H9 (cell line): ENCODE data around the gene HIRA. TPM values are rescaled to one million over a fixed set of nuclear protein-coding genes. Genes with fewer than 3 reads are reported as not detected.

Source experiments
- DNase-seq: peaks from one replicate; pipeline ENCODE4 v3.0.0-alpha.2; 2017
- H2AFZ ChIP-seq: one replicate; pipeline ENCODE4 v1.6.1; 2013; ENCODE audit warnings: mild to moderate bottlenecking, low read length, control low read depth, moderate library complexity
- H2AK5ac ChIP-seq: 2 replicates; pipeline ENCODE4 v1.6.1; 2013; ENCODE audit warnings: low read length, control low read depth, mixed read lengths; ENCODE audit not compliant: insufficient read length
- H2BK120ac ChIP-seq: one replicate; pipeline ENCODE4 v1.6.1; 2013; ENCODE audit warnings: low read depth, mild to moderate bottlenecking, low read length, control low read depth, inconsistent platforms; ENCODE audit not compliant: poor library complexity, severe bottlenecking
- H2BK12ac ChIP-seq: 2 replicates; pipeline ENCODE4 v1.6.1; 2013; ENCODE audit warnings: low read length, control low read depth, mixed read lengths, low read depth; ENCODE audit not compliant: insufficient read length
- H2BK15ac ChIP-seq: 2 replicates; pipeline ENCODE4 v1.6.1; 2013; ENCODE audit warnings: low read depth, low read length, control low read depth
- H2BK20ac ChIP-seq: one replicate; pipeline ENCODE4 v1.6.1; 2013; ENCODE audit warnings: low read depth, mild to moderate bottlenecking, low read length, control low read depth, inconsistent platforms; ENCODE audit not compliant: poor library complexity, severe bottlenecking
- H2BK5ac ChIP-seq: 2 replicates; pipeline ENCODE4 v1.6.1; 2013; ENCODE audit warnings: low read length, control low read depth, mixed read lengths; ENCODE audit not compliant: insufficient read length
- H3K14ac ChIP-seq: 2 replicates; pipeline ENCODE4 v1.6.1; 2013; ENCODE audit warnings: low read length, control low read depth; ENCODE audit not compliant: insufficient read depth
- H3K18ac ChIP-seq: 2 replicates; pipeline ENCODE4 v1.6.1; 2013; ENCODE audit warnings: low read depth, mild to moderate bottlenecking, mixed read lengths, low read length, control low read depth; ENCODE audit not compliant: insufficient read length
- H3K23ac ChIP-seq: 2 replicates; pipeline ENCODE4 v1.6.1; 2013; ENCODE audit warnings: low read length, control low read depth, mixed read lengths, low read depth; ENCODE audit not compliant: insufficient read length
- H3K23me2 ChIP-seq: 2 replicates; pipeline ENCODE4 v1.6.1; 2013; ENCODE audit warnings: low read depth, mild to moderate bottlenecking, mixed read lengths, low read length, control low read depth; ENCODE audit not compliant: insufficient read length, poor library complexity, severe bottlenecking
- H3K27ac ChIP-seq: 2 replicates; pipeline ENCODE4 v1.5.1; 2013; ENCODE audit warnings: low read length, control low read depth, mixed read lengths, low read depth; ENCODE audit not compliant: insufficient read length
- H3K27me3 ChIP-seq: 2 replicates; pipeline ENCODE4 v1.6.1; 2013; ENCODE audit warnings: low read length, control low read depth, inconsistent platforms; ENCODE audit not compliant: insufficient read depth
- H3K4ac ChIP-seq: 2 replicates; pipeline ENCODE4 v1.6.1; 2013; ENCODE audit warnings: low read depth, mild to moderate bottlenecking, control low read depth, inconsistent platforms, low read length, moderate library complexity
- H3K4me1 ChIP-seq: 2 replicates; pipeline ENCODE4 v1.6.1; 2013; ENCODE audit warnings: low read length, control low read depth, inconsistent platforms; ENCODE audit not compliant: insufficient read depth
- H3K4me2 ChIP-seq: 2 replicates; pipeline ENCODE4 v1.6.1; 2013; ENCODE audit warnings: low read length, control low read depth, mixed read lengths; ENCODE audit not compliant: insufficient read length, insufficient read depth
- H3K56ac ChIP-seq: 2 replicates; pipeline ENCODE4 v1.6.1; 2013; ENCODE audit warnings: low read depth, mild to moderate bottlenecking, mixed read lengths, low read length, control low read depth; ENCODE audit not compliant: insufficient read length
- H3K79me1 ChIP-seq: 2 replicates; pipeline ENCODE4 v1.6.1; 2013; ENCODE audit warnings: low read depth, mild to moderate bottlenecking, moderate library complexity, low read length, control low read depth, inconsistent platforms; ENCODE audit not compliant: insufficient read depth, poor library complexity, severe bottlenecking
- H3K79me2 ChIP-seq: 2 replicates; pipeline ENCODE4 v1.6.1; 2013; ENCODE audit warnings: low read length, control low read depth, inconsistent platforms; ENCODE audit not compliant: insufficient read depth
- H3K9ac ChIP-seq: 2 replicates; pipeline ENCODE4 v1.6.1; 2013; ENCODE audit warnings: low read length, control low read depth, mixed read lengths; ENCODE audit not compliant: insufficient read length; ENCODE audit errors: extremely low read depth
- H3K9me3 ChIP-seq: one replicate; pipeline ENCODE4 v1.6.1; 2013; ENCODE audit warnings: low read depth, low read length, inconsistent platforms; ENCODE audit not compliant: control insufficient read depth
- H3T11ph ChIP-seq: one replicate; pipeline ENCODE4 v1.6.1; 2013; ENCODE audit warnings: mild to moderate bottlenecking, low read length, control low read depth, inconsistent platforms
- H4K20me1 ChIP-seq: one replicate; pipeline ENCODE4 v1.6.1; 2013; ENCODE audit not compliant: control insufficient read depth, insufficient read length, insufficient read depth
- H4K5ac ChIP-seq: 2 replicates; pipeline ENCODE4 v1.6.1; 2013; ENCODE audit warnings: low read depth, mild to moderate bottlenecking, mixed read lengths, low read length, control low read depth; ENCODE audit not compliant: insufficient read length
- H4K8ac ChIP-seq: replicated peaks from 2 replicates; pipeline ENCODE4 v1.6.1; 2013; ENCODE audit warnings: low read length, control low read depth, mixed read lengths, low read depth; ENCODE audit not compliant: insufficient read length
- H4K91ac ChIP-seq: 2 replicates; pipeline ENCODE4 v1.6.1; 2013; ENCODE audit warnings: low read depth, mild to moderate bottlenecking, moderate library complexity, mixed read lengths, low read length, control low read depth; ENCODE audit not compliant: insufficient read length
- H3K27ac Mint-ChIP-seq, 3 experiments: 2 replicates in 2 of 3; 3 replicates in 1 of 3; pipeline ENCODE4 v1.8.0; 2020 to 2021; ENCODE audit warnings: mixed read lengths in 3 of 3, mild to moderate bottlenecking in 1 of 3, moderate library complexity in 1 of 3
- H3K27me3 Mint-ChIP-seq: 2 replicates; pipeline ENCODE4 v1.8.0; 2021; ENCODE audit warnings: low read depth, mild to moderate bottlenecking, moderate library complexity, mixed read lengths
- H3K36me3 Mint-ChIP-seq, 3 experiments: 2 replicates in 2 of 3; 3 replicates in 1 of 3; pipeline ENCODE4 v1.8.0; 2020 to 2021; ENCODE audit warnings: low read depth in 3 of 3, mixed read lengths in 3 of 3; ENCODE audit not compliant: insufficient read depth in 1 of 3
- H3K4me1 Mint-ChIP-seq, 2 experiments: 2 replicates each; pipeline ENCODE4 v1.8.0; 2020; ENCODE audit warnings: mixed read lengths in 2 of 2
- H3K4me3 Mint-ChIP-seq, 2 experiments: 2 replicates in 1 of 2; 3 replicates in 1 of 2; pipeline ENCODE4 v1.8.0; 2020 to 2021; ENCODE audit warnings: mild to moderate bottlenecking in 2 of 2, mixed read lengths in 2 of 2, moderate library complexity in 1 of 2
- H3K9me3 Mint-ChIP-seq, 2 experiments: 2 replicates in 1 of 2; 3 replicates in 1 of 2; pipeline ENCODE4 v1.8.0; 2020; ENCODE audit warnings: mild to moderate bottlenecking in 2 of 2, mixed read lengths in 2 of 2, moderate library complexity in 1 of 2
- CTCF ChIP-seq: fragments of 200-600 bp; sonication (generic); conservative IDR thresholded peaks from 3 replicates; pipeline ENCODE4 v1.8.0; 2021; ENCODE audit warnings: antibody characterized with exemption, mild to moderate bottlenecking
- WGBS: extraction: QIAGEN DNeasy Blood & Tissue Kit; methylation state at CpG from one replicate; pipeline ENCODE4 v1.1.7; 2013; ENCODE audit warnings: missing lambda C conversion rate, low lambda C conversion rate, mixed read lengths; ENCODE audit not compliant: insufficient read length; ENCODE audit errors: extremely low coverage; 5-methylcytosine and 5-hydroxymethylcytosine counted together
- total RNA-seq: library from RNA; stranded (reverse); gene quantifications from 2 replicates; pipeline ENCODE4 v1.2.1, GENCODE V29; 2021

HIRA gene
- total RNA-seq, 1 experiment from 2014 or later: 51.9 TPM

- Histone ChIP-seq H2BK120ac (no peak overlapping the region), H4K91ac (no peak overlapping the region), H2BK12ac (no peak overlapping the region), H2BK20ac (no peak overlapping the region), H3T11ph (no peak overlapping the region), H4K5ac (no peak overlapping the region), H3K9me3 (no peaks in the 10 kb centered on the region), H3K27ac (no peak overlapping the region), H3K79me1 (no peaks in the 10 kb centered on the region), H3K14ac (no peak overlapping the region), H3K18ac (no peak overlapping the region), H4K8ac (no peak overlapping the region), H2BK15ac (no peak overlapping the region), H3K79me2 (no peaks in the 10 kb centered on the region), H3K23me2 (no peaks in the 10 kb centered on the region), H3K23ac (no peak overlapping the region), H4K20me1 (no peaks in the 10 kb centered on the region), H3K9ac (no peak overlapping the region), H2AK5ac (no peak overlapping the region), H2AFZ (no peak overlapping the region), H2BK5ac (no peak overlapping the region), H3K4ac (no peak overlapping the region), H3K4me1 (no peaks in the 10 kb centered on the region), H3K27me3 (no peaks in the 10 kb centered on the region), H3K56ac (no peak overlapping the region), H3K4me2 (no peak overlapping the region)
- Mint-ChIP-seq H3K27ac (no peak overlapping the region; a peak in 1 of 7 replicates), H3K36me3 (peaks cover 77 to 92% (median 83%) of the 10 kb centered on the region in 3 experiments), H3K4me3 (no peak overlapping the region), H3K4me1 (no peaks in the 10 kb centered on the region), H3K9me3 (peaks cover 7 to 24% of the 10 kb centered on the region in 2 experiments; a peak in 4 of 5 replicates), H3K27me3 (no peaks in the 10 kb centered on the region)
- WGBS: no CpG with 5 or more reads among the region's 3 CpGs
- TF ChIP-seq CTCF: no peak
- no peak for DNase-seq
These were observed 90.0 kb downstream of the HIRA start for GRCh38 chr22:19341500-19341899.
